ENCODE data around the gene SLC2A11.

- TF ChIP-seq CTCF (IDR thresholded peaks at IDR 0.05) (no peak), POLR2A (IDR thresholded peaks at IDR 0.05) (no peak)
Observed at GRCh38 chr22:23834406-23834792, 23.3 kb upstream of the SLC2A11 start.

Data from thyroid gland (tissue), 4 donors.